ENCODE measurements around the gene TNPO2.
A peak's percentile ranks its signal among the peaks of the same experiment; 100 is the strongest.

The TNPO2 gene

GRCh38 chr19:12708641-12709040 is 15.1 kb downstream of the TNPO2 start:
- TF ChIP-seq, protein P1, sequence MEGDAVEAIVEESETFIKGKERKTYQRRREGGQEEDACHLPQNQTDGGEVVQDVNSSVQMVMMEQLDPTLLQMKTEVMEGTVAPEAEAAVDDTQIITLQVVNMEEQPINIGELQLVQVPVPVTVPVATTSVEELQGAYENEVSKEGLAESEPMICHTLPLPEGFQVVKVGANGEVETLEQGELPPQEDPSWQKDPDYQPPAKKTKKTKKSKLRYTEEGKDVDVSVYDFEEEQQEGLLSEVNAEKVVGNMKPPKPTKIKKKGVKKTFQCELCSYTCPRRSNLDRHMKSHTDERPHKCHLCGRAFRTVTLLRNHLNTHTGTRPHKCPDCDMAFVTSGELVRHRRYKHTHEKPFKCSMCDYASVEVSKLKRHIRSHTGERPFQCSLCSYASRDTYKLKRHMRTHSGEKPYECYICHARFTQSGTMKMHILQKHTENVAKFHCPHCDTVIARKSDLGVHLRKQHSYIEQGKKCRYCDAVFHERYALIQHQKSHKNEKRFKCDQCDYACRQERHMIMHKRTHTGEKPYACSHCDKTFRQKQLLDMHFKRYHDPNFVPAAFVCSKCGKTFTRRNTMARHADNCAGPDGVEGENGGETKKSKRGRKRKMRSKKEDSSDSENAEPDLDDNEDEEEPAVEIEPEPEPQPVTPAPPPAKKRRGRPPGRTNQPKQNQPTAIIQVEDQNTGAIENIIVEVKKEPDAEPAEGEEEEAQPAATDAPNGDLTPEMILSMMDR (IDR thresholded peaks at IDR 0.05; ENCODE audit: poor library complexity, severe bottlenecking) = no peak
- Histone ChIP-seq H3K4me1 (ENCODE audit: insufficient read depth, poor library complexity, severe bottlenecking) (no peaks in the 10 kb centered on the region), H3K4me3 (ENCODE audit: severe bottlenecking) (no peak overlapping the region), H3K27ac (ENCODE audit: poor library complexity, severe bottlenecking) (no peak overlapping the region), H3K27me3 (ENCODE audit: insufficient read depth, poor library complexity, severe bottlenecking) (no peaks in the 10 kb centered on the region), H3K36me3 (ENCODE audit: low read depth) (peaks cover 97% of the 10 kb centered on the region), H3K9me3 (ENCODE audit: severe bottlenecking) (no peaks in the 10 kb centered on the region)
- ATAC-seq (ENCODE audit: low read depth) (no peak), DNase-seq (ENCODE audit: low spot score) (no peak)

- Histone ChIP-seq H3K4me1 (ENCODE audit: insufficient read depth, poor library complexity, severe bottlenecking) (no peaks in the 10 kb centered on the region), H3K4me3 (ENCODE audit: severe bottlenecking) (no peak overlapping the region), H3K9me3 (ENCODE audit: severe bottlenecking) (no peaks in the 10 kb centered on the region), H3K27ac (ENCODE audit: poor library complexity, severe bottlenecking) (no peak overlapping the region), H3K27me3 (ENCODE audit: insufficient read depth, poor library complexity, severe bottlenecking) (no peaks in the 10 kb centered on the region), H3K36me3 (ENCODE audit: low read depth) (peaks cover 97% of the 10 kb centered on the region)
- no peak for ATAC-seq (ENCODE audit: low read depth)
- DNase-seq (ENCODE audit: low spot score) = no peak
- TF ChIP-seq, protein P1 (IDR thresholded peaks at IDR 0.05; ENCODE audit: poor library complexity, severe bottlenecking) = no peak
Measured at GRCh38 chr19:12706332-12706718, 17.4 kb downstream of the TNPO2 start.

DNA sequence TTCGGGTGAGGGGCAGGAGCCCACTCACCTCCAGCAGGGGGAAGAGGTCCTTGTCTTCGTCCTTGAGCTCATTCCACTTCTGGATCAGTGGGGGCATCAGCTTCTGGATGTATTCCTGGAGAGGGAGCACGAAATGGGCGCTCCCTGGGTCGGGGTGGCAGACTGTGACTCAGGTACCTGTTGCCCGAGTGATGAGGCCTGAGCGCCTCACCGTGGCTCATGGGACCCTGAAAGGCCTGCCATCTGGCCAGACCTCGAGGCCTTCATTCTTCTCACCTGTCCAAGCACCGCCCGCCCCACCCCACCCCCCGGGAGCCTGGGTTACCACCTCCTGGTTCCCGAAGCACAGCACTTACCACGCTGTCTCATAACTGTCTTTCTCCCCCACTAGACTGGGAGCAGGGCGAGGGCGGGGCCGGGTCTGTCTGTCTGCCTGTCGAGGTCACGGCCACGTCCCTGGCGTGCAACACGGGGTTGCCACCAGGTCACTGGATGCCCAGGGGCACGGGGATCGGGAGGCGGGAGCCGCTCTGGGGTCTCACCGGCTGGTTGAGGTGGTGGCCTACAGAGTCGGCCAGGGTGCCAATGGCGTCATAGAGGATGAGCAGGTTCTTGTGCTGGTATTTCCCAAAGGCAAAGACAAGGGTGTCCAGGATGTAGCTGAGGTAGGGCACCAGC is 17.9 kb downstream of the TNPO2 start:
- ATAC-seq (ENCODE audit: low read depth) = no peak
- peaks cover 97% of the 10 kb centered on the region for H3K36me3 ChIP-seq (ENCODE audit: low read depth)

DNA sequence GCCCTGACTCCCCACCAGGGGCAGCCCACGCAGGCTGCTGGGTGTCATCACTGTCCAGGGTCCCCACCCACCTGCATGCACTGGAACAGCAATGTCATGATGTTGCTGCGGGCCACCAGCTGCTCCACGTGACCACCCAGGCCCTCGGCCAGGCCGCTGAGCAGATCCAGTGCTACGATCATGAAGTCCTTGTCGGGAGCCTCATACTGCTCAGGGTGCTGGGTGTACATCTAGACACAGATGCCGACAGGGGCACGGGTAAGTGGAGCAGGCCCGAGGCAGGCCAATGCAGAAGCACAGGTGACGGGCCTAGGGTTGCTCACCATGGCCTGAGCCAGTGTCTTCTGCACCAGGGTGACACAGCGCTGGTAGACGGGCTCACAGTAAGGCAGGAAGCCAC is 18.6 kb downstream of the TNPO2 start:
- no peaks in the 10 kb centered on the region for H3K9me3 ChIP-seq (ENCODE audit: severe bottlenecking)
- no peak for DNase-seq (ENCODE audit: low spot score)
- peaks cover 92% of the 10 kb centered on the region for H3K36me3 ChIP-seq (ENCODE audit: low read depth)
- no peak overlapping the region for H3K4me3 ChIP-seq (ENCODE audit: severe bottlenecking)
- H3K4me1 ChIP-seq (ENCODE audit: insufficient read depth, poor library complexity, severe bottlenecking) = no peaks in the 10 kb centered on the region
- H3K27ac ChIP-seq (ENCODE audit: poor library complexity, severe bottlenecking) = no peak overlapping the region
- TF ChIP-seq, protein P1 (IDR thresholded peaks at IDR 0.05; ENCODE audit: poor library complexity, severe bottlenecking) = no peak
- no peak for ATAC-seq (ENCODE audit: low read depth)
- no peaks in the 10 kb centered on the region for H3K27me3 ChIP-seq (ENCODE audit: insufficient read depth, poor library complexity, severe bottlenecking)

More for the DNA sequence above, 17.9 kb downstream of the TNPO2 start:
- H3K4me3 ChIP-seq (ENCODE audit: severe bottlenecking) = no peak overlapping the region
- no peaks in the 10 kb centered on the region for H3K27me3 ChIP-seq (ENCODE audit: insufficient read depth, poor library complexity, severe bottlenecking)
- DNase-seq (ENCODE audit: low spot score) = no peak
- no peaks in the 10 kb centered on the region for H3K9me3 ChIP-seq (ENCODE audit: severe bottlenecking)
- no peak overlapping the region for H3K27ac ChIP-seq (ENCODE audit: poor library complexity, severe bottlenecking)
- H3K4me1 ChIP-seq (ENCODE audit: insufficient read depth, poor library complexity, severe bottlenecking) = no peaks in the 10 kb centered on the region
- TF ChIP-seq, protein P1 (IDR thresholded peaks at IDR 0.05; ENCODE audit: poor library complexity, severe bottlenecking) = no peak

GRCh38 chr19:12703046-12703445 is 20.7 kb downstream of the TNPO2 start:
- DNase-seq (ENCODE audit: low spot score) = no peak
- ATAC-seq (ENCODE audit: low read depth) = peak; percentile 26; the same call in 1 of the 3 replicates
- peaks cover 80% of the 10 kb centered on the region for H3K36me3 ChIP-seq (ENCODE audit: low read depth)
- TF ChIP-seq, protein P1 (IDR thresholded peaks at IDR 0.05; ENCODE audit: poor library complexity, severe bottlenecking) = no peak
- no peak overlapping the region for H3K4me3 ChIP-seq (ENCODE audit: severe bottlenecking)
- no peak overlapping the region for H3K27ac ChIP-seq (ENCODE audit: poor library complexity, severe bottlenecking)
- no peaks in the 10 kb centered on the region for H3K27me3 ChIP-seq (ENCODE audit: insufficient read depth, poor library complexity, severe bottlenecking)
- no peaks in the 10 kb centered on the region for H3K9me3 ChIP-seq (ENCODE audit: severe bottlenecking)
- no peaks in the 10 kb centered on the region for H3K4me1 ChIP-seq (ENCODE audit: insufficient read depth, poor library complexity, severe bottlenecking)

Data from RWPE2 (cell line).